Mammary epithelial cell (primary cell): ENCODE results near the gene GGNBP2.

Source experiments
- CTCF ChIP-seq, 2 donors: IDR thresholded peaks in 1 of 2; conservative IDR thresholded peaks in 1 of 2; 2 replicates each; pipeline ENCODE4 v1.5.1; 2011 to 2012; ENCODE audit warnings: inconsistent platforms in 2 of 2, low read length in 2 of 2, mild to moderate bottlenecking in 2 of 2, control low read depth in 1 of 2, low read depth in 1 of 2; ENCODE audit not compliant: insufficient read depth in 1 of 2; ENCODE audit errors: extremely low read depth in 1 of 2
- EZH2 ChIP-seq: IDR thresholded peaks from 2 replicates; pipeline ENCODE4 v1.6.1; 2012; ENCODE audit warnings: low read length, inconsistent platforms, borderline replicate concordance

GRCh38 chr17:36623281-36623680 is 78.6 kb downstream of the GGNBP2 start:
- TF ChIP-seq CTCF (conservative IDR thresholded peaks at IDR 0.05 in 1 of 2, IDR thresholded peaks at IDR 0.05 in 1 of 2; ENCODE audit: extremely low read depth in 1 of 2, insufficient read depth in 1 of 2, low read depth in 1 of 2, low read length in 2 of 2) = no peak
- no peak for TF ChIP-seq EZH2
